AG04449 (cell line): ENCODE data around the gene MATN1.
"Not testable (repeated sequence)": the region's sequence is repeated elsewhere in the genome, so short reads cannot be mapped to it uniquely, and the experiment has no call there.

Source experiments
- CTCF ChIA-PET: fragments of 350-600 bp; formaldehyde crosslinking; extraction: SDS; loops from one replicate; lab custom pipeline; 2021; ENCODE audit warnings: antibody characterized with exemption; lab: Yijun Ruan, JAX
- POLR2A ChIA-PET: fragments of 400-600, 350-600 bp; formaldehyde crosslinking; extraction: SDS; loops from one replicate; lab custom pipeline; 2020; ENCODE audit warnings: antibody characterized with exemption, inconsistent platforms; lab: Yijun Ruan, JAX
- DNase-seq: peaks from one replicate; pipeline ENCODE4 v3.0.0-alpha.2; 2010; ENCODE audit warnings: low read depth, low spot score
- H3K4me3 ChIP-seq: 2 replicates; pipeline ENCODE4 v1.5.1; 2011; ENCODE audit warnings: low read depth, mild to moderate bottlenecking, control low read depth, low read length
- CTCF ChIP-seq: IDR thresholded peaks from one replicate; pipeline ENCODE4 v1.5.1; 2011; ENCODE audit warnings: mild to moderate bottlenecking, moderate library complexity, low read length, control low read depth, inconsistent platforms; ENCODE audit not compliant: insufficient read depth; ENCODE audit errors: missing control alignments

Gene MATN1

GRCh38 chr1:30689901-30690645, 33.3 kb downstream of the MATN1 start:
- POLR2A ChIA-PET, result no interaction called here
- DNase-seq, result no peak
- CTCF ChIA-PET, result interaction anchor here (0.7 to 1.0 kb wide), 2 partner anchors 18 to 312 kb away, joined by 3 to 7 read pairs; no protein-coding TSS in a partner anchor
- no peak for TF ChIP-seq CTCF
- H3K4me3 ChIP-seq, result no peak overlapping the region

GRCh38 chr1:30688920-30689794, 34.2 kb downstream of the MATN1 start:
- no peak for TF ChIP-seq CTCF
- no peak for DNase-seq
- CTCF ChIA-PET, result interaction anchor here (1.0 kb wide), 1 partner anchor 18 kb away, joined by 7 read pairs; no protein-coding TSS in a partner anchor
- H3K4me3 ChIP-seq, result no peak overlapping the region
- POLR2A ChIA-PET, result no interaction called here

- POLR2A ChIA-PET, DNase-seq, CTCF ChIA-PET, H3K4me3 ChIP-seq: not testable (repeated sequence)
Observed at GRCh38 chr1:30688516-30688915, 34.9 kb downstream of the MATN1 start.

GRCh38 chr1:30687886-30688285, 35.5 kb downstream of the MATN1 start:
- TF ChIP-seq CTCF, result no peak
- DNase-seq, result no peak
- ChIA-PET CTCF (no interaction called here), POLR2A (no interaction called here)
- H3K4me3 ChIP-seq, result no peak overlapping the region

- no peak for TF ChIP-seq CTCF
- ChIA-PET POLR2A (no interaction called here), CTCF (interaction anchor here (1.2 kb wide), 1 partner anchor 307 kb away, joined by 3 read pairs; no protein-coding TSS in a partner anchor)
- H3K4me3 ChIP-seq, result no peak overlapping the region
- no peak for DNase-seq
Observed at GRCh38 chr1:30686236-30686935, 37.0 kb downstream of the MATN1 start.

GRCh38 chr1:30685796-30686165, 37.6 kb downstream of the MATN1 start:
- POLR2A ChIA-PET, result no interaction called here
- no peak overlapping the region for H3K4me3 ChIP-seq
- TF ChIP-seq CTCF, result no peak
- no peak for DNase-seq
- CTCF ChIA-PET, result no interaction called here
